Lung (tissue), 12 donors: ENCODE measurements around the gene RSRC1. TPM values are rescaled to one million over a fixed set of nuclear protein-coding genes. Genes with fewer than 3 reads are reported as not detected.

Experiments used
- ATAC-seq: fragments of 200-7000 bp; cut with Tn5 transposase; one replicate; pipeline ENCODE4 v1.9.1; 2020; ENCODE audit warnings: moderate number of reproducible peaks; ENCODE audit not compliant: insufficient read depth, low FRiP score
- DNase-seq, 3 donors: peaks; one replicate each; pipeline ENCODE4 v3.0.0-alpha.2; 2013 to 2017
- H3K27ac ChIP-seq, 2 donors: one replicate each; pipeline ENCODE4 v1.5.1; 2013; ENCODE audit warnings: mild to moderate bottlenecking in 2 of 2, moderate library complexity in 2 of 2, control low read depth in 1 of 2, inconsistent platforms in 1 of 2, low read depth in 1 of 2, low read length in 1 of 2
- H3K27me3 ChIP-seq, 3 donors: one replicate each; pipeline ENCODE4 v1.5.1; 2013; ENCODE audit warnings: low read length in 2 of 3; ENCODE audit not compliant: control insufficient read depth in 3 of 3, insufficient read depth in 3 of 3
- H3K36me3 ChIP-seq, 4 donors: one replicate each; pipeline ENCODE4 v1.5.1; 2013; ENCODE audit warnings: low read length in 4 of 4, mild to moderate bottlenecking in 1 of 4, moderate library complexity in 1 of 4; ENCODE audit not compliant: control insufficient read depth in 4 of 4, insufficient read depth in 4 of 4
- H3K4me1 ChIP-seq, 5 donors: one replicate each; pipeline ENCODE4 v1.5.1; 2013; ENCODE audit warnings: low read length in 5 of 5, mild to moderate bottlenecking in 2 of 5, moderate library complexity in 1 of 5; ENCODE audit not compliant: control insufficient read depth in 5 of 5, insufficient read depth in 5 of 5
- H3K4me3 ChIP-seq: one replicate; pipeline ENCODE4 v1.5.1; 2013; ENCODE audit warnings: mild to moderate bottlenecking, control low read depth, moderate library complexity
- H3K9ac ChIP-seq, 2 donors: one replicate each; pipeline ENCODE4 v1.5.1; 2013; ENCODE audit warnings: low read length in 2 of 2, control low read depth in 1 of 2; ENCODE audit not compliant: insufficient read depth in 1 of 2
- H3K9me3 ChIP-seq, 4 donors: one replicate each; pipeline ENCODE4 v1.5.1; 2013; ENCODE audit warnings: low read length in 3 of 4, mild to moderate bottlenecking in 1 of 4, moderate library complexity in 1 of 4; ENCODE audit not compliant: control insufficient read depth in 4 of 4, insufficient read depth in 3 of 4
- CTCF ChIP-seq: IDR thresholded peaks from 2 replicates; pipeline ENCODE4 v1.5.1; 2012; ENCODE audit warnings: mild to moderate bottlenecking; ENCODE audit errors: control extremely low read depth, extremely low read depth
- WGBS, 2 donors: extraction: QIAGEN DNeasy Blood & Tissue Kit; methylation state at CpG; one replicate each; pipeline ENCODE4 v1.1.7; 2013; 5-methylcytosine and 5-hydroxymethylcytosine counted together
- polyA plus RNA-seq, 2 donors: library from polyadenylated mRNA; stranded (reverse); fragments of 200-250 nt; gene quantifications; one replicate each; pipeline ENCODE4 v1.2.1, GENCODE V29; 2013
- total RNA-seq, 2 donors: library from RNA; depleted of rRNA in 1 of 2; stranded (reverse); fragments of >200 nt in 1 of 2; gene quantifications; one replicate each; pipeline ENCODE4 v1.2.1, GENCODE V29; 2014 to 2021
- donor health status: control.
- donor health status: control.
- donor health status: Bipolar disorder and iron deficiency.
- donor health status: healthy.
- donor health status: DM: yes; HTN: yes; CAD: no.

RSRC1 gene
- total and polyA plus RNA-seq, 4 donors = 9.1 to 53.5 (median 17.0) TPM

DNA sequence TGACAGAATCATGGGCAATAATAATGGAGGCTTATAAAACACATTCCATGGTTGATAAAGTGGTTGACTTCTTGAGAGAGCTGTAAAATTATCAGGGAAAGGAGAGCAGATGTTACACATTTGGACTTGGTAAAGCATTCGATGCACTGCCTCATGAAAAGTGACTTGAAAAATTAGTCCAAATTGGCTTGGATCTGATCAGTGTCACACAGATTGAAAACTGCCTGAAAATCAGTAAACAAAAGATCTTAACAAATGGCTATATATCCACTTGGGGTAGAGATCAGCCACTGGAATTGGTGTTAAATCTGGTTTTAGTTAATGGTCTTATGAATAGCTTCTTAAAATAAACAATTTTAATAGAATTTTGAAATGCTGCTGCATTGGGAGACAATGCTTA is 24.0 kb upstream of the RSRC1 start:
- H3K4me1 ChIP-seq = no peaks in the 10 kb centered on the region
- WGBS, 2 donors = 75 to 77% methylated on average over 1 of the region's 1 CpG
- no peaks in the 10 kb centered on the region for H3K9me3 ChIP-seq
- TF ChIP-seq CTCF = no peak
- H3K4me3 ChIP-seq = no peak overlapping the region
- H3K36me3 ChIP-seq = no peaks in the 10 kb centered on the region
- peaks cover 0 to 33% (median 23%) of the 10 kb centered on the region in 3 donors for H3K27me3 ChIP-seq
- H3K9ac ChIP-seq = no peak overlapping the region
- no peak overlapping the region for H3K27ac ChIP-seq
- DNase-seq (no peak), ATAC-seq (no peak)

- Histone ChIP-seq H3K4me3 (no peak overlapping the region), H3K27ac (no peak overlapping the region), H3K36me3 (no peaks in the 10 kb centered on the region), H3K4me1 (no peaks in the 10 kb centered on the region), H3K9ac (no peak overlapping the region), H3K9me3 (no peaks in the 10 kb centered on the region), H3K27me3 (peaks cover 0 to 38% (median 27%) of the 10 kb centered on the region in 3 donors)
- no peak for TF ChIP-seq CTCF
- no peak for ATAC-seq
- 29 to 42% methylated on average over 1 of the region's 1 CpG for WGBS, 2 donors
- DNase-seq = no peak
These were observed 23.5 kb upstream of the RSRC1 start for GRCh38 chr3:158086361-158086760.

GRCh38 chr3:158086776-158087175 is 23.1 kb upstream of the RSRC1 start:
- H3K9me3 ChIP-seq = no peaks in the 10 kb centered on the region
- ATAC-seq (no peak), DNase-seq (no peak)
- no peak for TF ChIP-seq CTCF
- no peak overlapping the region for H3K27ac ChIP-seq
- 93 to 94% methylated on average over 2 of the region's 2 CpGs for WGBS, 2 donors
- H3K4me3 ChIP-seq = no peak overlapping the region
- H3K9ac ChIP-seq = no peak overlapping the region
- no peaks in the 10 kb centered on the region for H3K4me1 ChIP-seq
- no peaks in the 10 kb centered on the region for H3K36me3 ChIP-seq
- H3K27me3 ChIP-seq = peaks cover 0 to 42% (median 32%) of the 10 kb centered on the region in 3 donors

DNA sequence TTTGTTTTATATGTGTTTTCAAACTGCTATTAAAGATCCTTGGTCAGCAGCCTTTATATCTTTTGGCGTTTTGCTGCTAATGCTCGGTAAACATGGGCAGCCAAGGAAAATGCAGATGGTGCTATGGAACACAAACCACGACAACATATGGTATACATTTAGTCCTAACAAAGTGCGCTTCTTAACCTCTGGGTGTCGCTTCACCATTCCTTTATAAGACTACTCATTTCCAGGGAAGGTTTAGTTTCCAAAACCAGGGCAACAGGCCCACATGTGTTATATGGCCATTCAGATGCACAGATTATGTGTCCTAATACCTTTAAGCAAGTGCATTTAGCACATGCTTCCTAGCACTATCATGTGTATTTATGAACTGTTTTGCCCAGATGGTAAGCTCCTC is 18.4 kb upstream of the RSRC1 start:
- Histone ChIP-seq H3K9me3 (peaks cover 0 to 10% (median 1%) of the 10 kb centered on the region in 4 donors), H3K4me3 (no peak overlapping the region), H3K27ac (no peak overlapping the region), H3K27me3 (peaks cover 2 to 75% (median 73%) of the 10 kb centered on the region in 3 donors), H3K36me3 (no peaks in the 10 kb centered on the region), H3K9ac (no peak overlapping the region), H3K4me1 (peaks cover 0 to 8% (median 0%) of the 10 kb centered on the region in 5 donors)
- DNase-seq (peak in 2 of 3 donors; percentile 26 to 35), ATAC-seq (no peak)
- TF ChIP-seq CTCF = no peak
- 28 to 33% methylated on average over 5 of the region's 5 CpGs for WGBS, 2 donors
